SU-DHL-6 (cell line): ENCODE results near the gene MRO.

Experiments
- H2AFZ ChIP-seq: fragments of 200-600 bp; sonication (generic); 2 replicates; pipeline ENCODE4 v1.6.1; 2014; ENCODE audit warnings: low read depth, mild to moderate bottlenecking, moderate library complexity, mixed read lengths, antibody characterized with exemption, low read length; ENCODE audit not compliant: severe bottlenecking
- H3F3A ChIP-seq: fragments of 200-600 bp; shearing (Covaris generic); 2 replicates; pipeline ENCODE4 v1.6.0; 2016; ENCODE audit warnings: antibody characterized with exemption, mild to moderate bottlenecking; ENCODE audit not compliant: insufficient read depth
- H3K27ac ChIP-seq: fragments of 200-600 bp; sonication (generic); 2 replicates; pipeline ENCODE4 v1.5.1; 2016; ENCODE audit warnings: low read depth, mild to moderate bottlenecking, low read length, moderate library complexity, mixed read lengths
- H3K27me3 ChIP-seq: fragments of 200-600 bp; sonication (generic), shearing (Covaris generic); 2 replicates; pipeline ENCODE4 v1.6.0; 2014; ENCODE audit warnings: mild to moderate bottlenecking, low read length
- H3K36me3 ChIP-seq: fragments of 200-600 bp; sonication (generic); 2 replicates; pipeline ENCODE4 v1.6.1; 2014; ENCODE audit warnings: mild to moderate bottlenecking, low read length, mixed read lengths
- H3K4me2 ChIP-seq: fragments of 300-600, 200-600 bp; shearing (Covaris generic), sonication (generic); 2 replicates; pipeline ENCODE4 v1.6.0; 2014; ENCODE audit warnings: low read length, low read depth, mild to moderate bottlenecking; ENCODE audit not compliant: poor library complexity, severe bottlenecking
- H3K4me3 ChIP-seq: fragments of 200-600 bp; sonication (generic); 2 replicates; pipeline ENCODE4 v1.5.1; 2014; ENCODE audit warnings: antibody characterized with exemption, low read length, mild to moderate bottlenecking, mixed read lengths; ENCODE audit not compliant: insufficient read depth, poor library complexity, severe bottlenecking
- H3K79me2 ChIP-seq: fragments of 200-600 bp; sonication (generic); 2 replicates; pipeline ENCODE4 v1.6.1; 2014; ENCODE audit warnings: mild to moderate bottlenecking, low read length, moderate library complexity; ENCODE audit not compliant: insufficient read depth
- H3K9ac ChIP-seq: fragments of 200-600 bp; sonication (generic); 2 replicates; pipeline ENCODE4 v1.7.0; 2014; ENCODE audit warnings: mild to moderate bottlenecking, low read length
- H3K9me2 ChIP-seq: fragments of 200-600 bp; sonication (generic); replicated peaks from 2 replicates; pipeline ENCODE4 v1.6.1; 2014; ENCODE audit warnings: low read length; ENCODE audit not compliant: insufficient read depth
- H3K9me3 ChIP-seq: fragments of 200-600 bp; sonication (generic); 2 replicates; pipeline ENCODE4 v1.6.1; 2014; ENCODE audit warnings: low read length, mixed read lengths; ENCODE audit not compliant: insufficient read depth
- H4K20me1 ChIP-seq: fragments of 200-600 bp; sonication (generic); 2 replicates; pipeline ENCODE4 v1.6.1; 2014; ENCODE audit warnings: low read depth, mild to moderate bottlenecking, antibody characterized with exemption, low read length, moderate library complexity, mixed read lengths
- EZH2phosphoT487 ChIP-seq: fragments of 200-600 bp; sonication (generic), shearing (Covaris generic); conservative IDR thresholded peaks from 2 replicates; pipeline ENCODE4 v1.6.1; 2018; ENCODE audit warnings: mild to moderate bottlenecking, antibody characterized with exemption, low read length, moderate library complexity, mixed read lengths
- TF ChIP-seq, protein P1 (sequence below): fragments of 200-600 bp; sonication (generic); IDR thresholded peaks from one replicate; pipeline ENCODE4 v1.5.1; 2017; ENCODE audit warnings: antibody characterized with exemption, mild to moderate bottlenecking, low read length, moderate library complexity; ENCODE audit not compliant: insufficient read depth, poor library complexity, severe bottlenecking

The MRO gene

DNA sequence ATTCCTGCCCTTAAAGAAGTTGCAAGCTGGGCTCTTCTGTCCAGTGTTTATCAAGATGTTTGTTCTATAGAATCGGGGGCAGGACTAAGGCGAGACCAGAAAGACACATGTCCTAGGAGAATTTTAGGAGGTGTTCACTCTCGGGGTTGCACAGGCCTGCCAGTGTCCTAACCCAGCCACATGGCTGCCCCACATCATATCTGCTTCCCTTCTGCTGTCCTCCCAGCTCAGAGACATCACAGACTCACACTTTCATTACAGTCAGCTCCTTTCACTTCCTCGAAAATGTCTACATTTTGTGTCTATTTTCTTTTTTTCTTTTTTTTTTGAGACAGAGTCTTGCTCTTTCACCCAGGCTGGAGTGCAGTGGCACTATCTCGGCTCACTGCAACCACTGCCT is 10.7 kb upstream of the MRO start:
- no peak overlapping the region for H3K4me2 ChIP-seq
- no peaks in the 10 kb centered on the region for H3K79me2 ChIP-seq
- no peaks in the 10 kb centered on the region for H3K36me3 ChIP-seq
- H3F3A ChIP-seq, result no peaks in the 10 kb centered on the region
- no peak overlapping the region for H3K4me3 ChIP-seq
- no peak overlapping the region for H3K9ac ChIP-seq
- TF ChIP-seq EZH2phosphoT487, result no peak
- TF ChIP-seq, protein P1, sequence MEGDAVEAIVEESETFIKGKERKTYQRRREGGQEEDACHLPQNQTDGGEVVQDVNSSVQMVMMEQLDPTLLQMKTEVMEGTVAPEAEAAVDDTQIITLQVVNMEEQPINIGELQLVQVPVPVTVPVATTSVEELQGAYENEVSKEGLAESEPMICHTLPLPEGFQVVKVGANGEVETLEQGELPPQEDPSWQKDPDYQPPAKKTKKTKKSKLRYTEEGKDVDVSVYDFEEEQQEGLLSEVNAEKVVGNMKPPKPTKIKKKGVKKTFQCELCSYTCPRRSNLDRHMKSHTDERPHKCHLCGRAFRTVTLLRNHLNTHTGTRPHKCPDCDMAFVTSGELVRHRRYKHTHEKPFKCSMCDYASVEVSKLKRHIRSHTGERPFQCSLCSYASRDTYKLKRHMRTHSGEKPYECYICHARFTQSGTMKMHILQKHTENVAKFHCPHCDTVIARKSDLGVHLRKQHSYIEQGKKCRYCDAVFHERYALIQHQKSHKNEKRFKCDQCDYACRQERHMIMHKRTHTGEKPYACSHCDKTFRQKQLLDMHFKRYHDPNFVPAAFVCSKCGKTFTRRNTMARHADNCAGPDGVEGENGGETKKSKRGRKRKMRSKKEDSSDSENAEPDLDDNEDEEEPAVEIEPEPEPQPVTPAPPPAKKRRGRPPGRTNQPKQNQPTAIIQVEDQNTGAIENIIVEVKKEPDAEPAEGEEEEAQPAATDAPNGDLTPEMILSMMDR, result no peak
- no peak overlapping the region for H3K27ac ChIP-seq
- H3K9me2 ChIP-seq, result no peaks in the 10 kb centered on the region
- no peaks in the 10 kb centered on the region for H3K27me3 ChIP-seq
- H2AFZ ChIP-seq, result no peak overlapping the region
- H3K9me3 ChIP-seq, result no peaks in the 10 kb centered on the region
- H4K20me1 ChIP-seq, result no peaks in the 10 kb centered on the region

DNA sequence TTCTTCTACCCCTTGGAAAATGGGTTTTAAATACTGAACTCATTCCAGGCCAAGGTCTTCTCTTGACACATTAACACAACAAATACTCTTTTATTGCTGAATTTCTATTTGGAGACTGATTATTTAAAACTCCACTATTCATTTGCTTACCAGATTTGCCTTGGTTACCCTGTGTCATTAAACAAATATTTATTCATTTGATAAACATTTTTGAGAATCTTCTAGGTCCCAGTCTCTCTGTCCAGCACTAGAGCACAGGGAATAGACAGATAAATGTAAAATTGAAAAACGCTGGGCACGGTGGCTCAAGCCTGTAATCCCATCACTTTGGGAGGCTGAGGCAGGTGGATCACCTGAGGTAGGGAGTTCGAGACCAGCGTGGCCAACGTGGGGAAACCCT is 9.8 kb upstream of the MRO start:
- Histone ChIP-seq H3K9me3 (no peaks in the 10 kb centered on the region), H3K27ac (no peak overlapping the region), H2AFZ (no peak overlapping the region)

DNA sequence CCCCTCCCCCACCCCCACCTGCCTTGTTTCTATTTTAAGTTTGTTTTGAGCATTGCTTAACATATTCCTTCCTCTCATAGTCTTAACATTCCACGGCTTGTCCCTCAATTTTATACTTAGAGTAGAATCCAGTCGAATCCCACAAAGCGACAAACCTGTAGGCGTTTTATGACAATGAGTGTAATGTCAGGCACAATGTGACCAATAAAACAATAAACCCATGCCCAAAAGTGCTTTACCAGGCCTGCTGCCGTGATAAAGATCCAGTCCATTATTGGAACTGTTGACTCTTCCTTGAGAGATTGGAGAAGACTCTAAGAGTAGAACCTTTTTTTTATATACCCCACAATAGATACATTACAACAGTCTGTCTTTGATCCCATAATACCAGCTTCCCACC is 6.2 kb upstream of the MRO start:
- Histone ChIP-seq H3K9ac (no peak overlapping the region), H3F3A (no peaks in the 10 kb centered on the region), H4K20me1 (no peaks in the 10 kb centered on the region), H3K4me3 (no peak overlapping the region), H3K79me2 (no peaks in the 10 kb centered on the region), H2AFZ (no peak overlapping the region), H3K36me3 (no peaks in the 10 kb centered on the region), H3K27me3 (no peaks in the 10 kb centered on the region), H3K9me3 (no peaks in the 10 kb centered on the region), H3K4me2 (no peak overlapping the region), H3K9me2 (no peaks in the 10 kb centered on the region), H3K27ac (no peak overlapping the region)
- TF ChIP-seq, protein P1, result no peak
- no peak for TF ChIP-seq EZH2phosphoT487

More for the DNA sequence above, 9.8 kb upstream of the MRO start:
- no peaks in the 10 kb centered on the region for H4K20me1 ChIP-seq
- H3K9ac ChIP-seq, result no peak overlapping the region
- H3K9me2 ChIP-seq, result no peaks in the 10 kb centered on the region
- H3K4me3 ChIP-seq, result no peak overlapping the region
- H3K27me3 ChIP-seq, result no peaks in the 10 kb centered on the region
- TF ChIP-seq, protein P1, result no peak
- no peak for TF ChIP-seq EZH2phosphoT487
- H3K4me2 ChIP-seq, result no peak overlapping the region
- no peaks in the 10 kb centered on the region for H3K79me2 ChIP-seq
- H3K36me3 ChIP-seq, result no peaks in the 10 kb centered on the region
- H3F3A ChIP-seq, result no peaks in the 10 kb centered on the region

DNA sequence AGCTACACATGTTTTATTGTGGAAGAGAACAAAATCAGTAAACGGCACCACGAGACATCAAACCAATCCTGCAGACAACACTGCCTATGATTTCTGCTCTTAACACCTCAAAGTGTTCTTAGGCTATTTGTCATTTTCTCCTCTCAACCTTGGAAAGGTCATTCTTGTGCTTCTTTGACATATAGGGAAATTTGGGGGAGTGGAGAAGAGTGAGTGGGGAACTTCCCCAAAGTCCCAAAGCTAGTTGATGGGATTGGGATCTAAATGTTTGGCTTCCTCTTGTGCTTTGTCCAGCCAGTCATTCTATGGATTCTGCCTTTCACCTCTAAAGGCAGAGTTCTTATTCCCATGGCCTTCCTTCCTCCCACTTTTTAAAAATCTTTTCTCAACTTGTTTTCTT is 5.8 kb upstream of the MRO start:
- Histone ChIP-seq H3K9me2 (no peaks in the 10 kb centered on the region), H4K20me1 (no peaks in the 10 kb centered on the region), H3K4me2 (no peak overlapping the region), H3K27me3 (no peaks in the 10 kb centered on the region), H3K36me3 (no peaks in the 10 kb centered on the region), H3K9me3 (no peaks in the 10 kb centered on the region), H3K4me3 (no peak overlapping the region), H3K79me2 (no peaks in the 10 kb centered on the region), H2AFZ (no peak overlapping the region), H3K27ac (no peak overlapping the region), H3K9ac (no peak overlapping the region), H3F3A (no peaks in the 10 kb centered on the region)
- TF ChIP-seq EZH2phosphoT487, result no peak
- TF ChIP-seq, protein P1, result no peak
